Panc1 (cell line): ENCODE data around the gene FGF21. TPM values are rescaled to one million over a fixed set of nuclear protein-coding genes. Genes with fewer than 3 reads are reported as not detected.
A peak's percentile ranks its signal among the peaks of the same experiment; 100 is the strongest.

Source experiments
- ATAC-seq: fragments of 200-7000 bp; cut with Tn5 transposase; 2 replicates; pipeline ENCODE4 v1.9.1; 2020; ENCODE audit warnings: mild to moderate bottlenecking, moderate library complexity
- BruUV-seq: library from RNA; stranded (reverse); fragments of 400-500 nt; replicated peaks from 2 replicates; lab custom pipeline; 2021; lab: Mats Ljungman, UMichigan
- CTCF ChIA-PET: fragments of 300-600 bp; sonication (Branson Sonifier 250); formaldehyde crosslinking; loops from one replicate; lab custom pipeline; 2022; ENCODE audit warnings: antibody characterized with exemption; lab: Charles Lee
- POLR2A ChIA-PET: fragments of 300-600 bp; sonication (Branson Sonifier 250); formaldehyde crosslinking; loops from one replicate; lab custom pipeline; 2022; ENCODE audit warnings: antibody characterized with exemption; lab: Charles Lee
- DNase-seq: peaks from one replicate; pipeline ENCODE4 v3.0.0-alpha.2; 2010; ENCODE audit warnings: low read depth, low spot score
- H3K27ac ChIP-seq: 2 replicates; pipeline ENCODE4 v1.5.1; 2011; ENCODE audit warnings: mild to moderate bottlenecking, low read length, inconsistent platforms
- H3K27me3 ChIP-seq: fragments of 200-500 bp; sonication (Bioruptor generic); 2 replicates; pipeline ENCODE4 v1.6.0; 2014; ENCODE audit warnings: low read length, inconsistent platforms; ENCODE audit not compliant: control insufficient read depth, insufficient read depth
- H3K36me3 ChIP-seq: fragments of 200-500 bp; sonication (Bioruptor generic); 2 replicates; pipeline ENCODE4 v1.5.1; 2014; ENCODE audit warnings: inconsistent platforms, mild to moderate bottlenecking, low read length, moderate library complexity; ENCODE audit not compliant: control insufficient read depth, insufficient read depth
- H3K4me1 ChIP-seq: 2 replicates; pipeline ENCODE4 v1.5.1; 2011; ENCODE audit warnings: inconsistent platforms, mild to moderate bottlenecking, low read length, moderate library complexity; ENCODE audit not compliant: control insufficient read depth, insufficient read depth
- H3K4me3 ChIP-seq, 2 experiments: 2 replicates each; pipeline ENCODE4 v1.5.1; 2011 to 2012; ENCODE audit warnings: low read depth in 2 of 2, low read length in 2 of 2, mild to moderate bottlenecking in 2 of 2, inconsistent platforms in 1 of 2, moderate library complexity in 1 of 2
- H3K9me3 ChIP-seq: fragments of 200-500 bp; sonication (Bioruptor generic); 2 replicates; pipeline ENCODE4 v1.5.1; 2014; ENCODE audit warnings: low read depth, mild to moderate bottlenecking, inconsistent platforms, low read length, moderate library complexity; ENCODE audit not compliant: control insufficient read depth, insufficient read depth
- CTCF ChIP-seq: fragments of 450-650 bp; IDR thresholded peaks from 2 replicates; pipeline ENCODE4 v1.5.1; 2017; ENCODE audit warnings: mild to moderate bottlenecking
- POLR2AphosphoS5 ChIP-seq: IDR thresholded peaks from 2 replicates; pipeline ENCODE4 v1.6.1; 2012; ENCODE audit warnings: mild to moderate bottlenecking, low read depth, low read length, moderate library complexity
- REST ChIP-seq, 2 experiments: IDR thresholded peaks; 2 replicates each; pipeline ENCODE4 v1.6.1; 2011 to 2012; ENCODE audit warnings: low read depth in 2 of 2, control low read depth in 1 of 2, low read length in 1 of 2, mild to moderate bottlenecking in 1 of 2, moderate library complexity in 1 of 2; ENCODE audit not compliant: insufficient read depth in 1 of 2
- SIN3A ChIP-seq: IDR thresholded peaks from 2 replicates; pipeline ENCODE4 v1.6.1; 2012; ENCODE audit warnings: low read depth, mild to moderate bottlenecking, low read length, moderate library complexity, borderline replicate concordance; ENCODE audit not compliant: insufficient read depth
- TCF7L2 ChIP-seq: IDR thresholded peaks from 2 replicates; pipeline ENCODE4 v1.6.1; 2011; ENCODE audit warnings: mild to moderate bottlenecking, low read depth, low read length, inconsistent platforms
- in situ Hi-C: cut with HindIII; loops from 2 replicates; pipeline ENCODE4 v1.10.0; 2016; ENCODE audit warnings: low sequenced_read_pairs, low pct_unique_long_range_greater_than_20kb
- intact Hi-C: fragments of 100-400 bp; cut with micrococcal nuclease; formaldehyde crosslinking; loops from one replicate; pipeline ENCODE4 v1.10.0; 2022; ENCODE audit not compliant: unreplicated experiment
- total RNA-seq: library from RNA; stranded (reverse); gene quantifications from one replicate; pipeline ENCODE4 v1.2.1, GENCODE V29; 2021; ENCODE audit not compliant: unreplicated experiment

FGF21 gene
- total RNA-seq, 1 experiment from 2014 or later = not detected

GRCh38 chr19:48752496-48753365 lies 2.6 kb upstream of the FGF21 start, which contains the start of gene FUT1:
Gene FUT1 (minus strand): TSS chr19:48752641. CDS start chr19:48751281, 1,360 bp downstream.
- POLR2A ChIA-PET = no interaction called here
- no peak for TF ChIP-seq POLR2AphosphoS5
- Histone ChIP-seq H3K9me3 (no peaks in the 10 kb centered on the region), H3K27ac (no peak within 1 kb of the TSS), H3K4me3 (peak within 1 kb of the TSS; percentile 30 to 37), H3K4me1 (no peaks in the 10 kb centered on the region; the same call in 1 of the 2 replicates), H3K27me3 (no peaks in the 10 kb centered on the region), H3K36me3 (peaks cover 5% of the 10 kb centered on the region; the same call in 1 of the 2 replicates)
- CTCF ChIA-PET = no interaction called here
- intact Hi-C loops (no loop called here), in situ Hi-C loops (no loop called here)
- ATAC-seq (peak; percentile 73), DNase-seq (no peak)
- BruUV-seq = no TSS peak

GRCh38 chr19:48755787-48756186 lies 463 bp downstream of the FGF21 start:
- intact Hi-C loops = no loop called here
- H3K4me3 ChIP-seq = no peak overlapping the region
- no peaks in the 10 kb centered on the region for H3K9me3 ChIP-seq
- ChIA-PET CTCF (no interaction called here), POLR2A (no interaction called here)
- no TSS peak for BruUV-seq
- DNase-seq (no peak), ATAC-seq (no peak)
- peaks cover 5% of the 10 kb centered on the region; the same call in 1 of the 2 replicates for H3K36me3 ChIP-seq
- TF ChIP-seq TCF7L2 (no peak), POLR2AphosphoS5 (no peak), REST (IDR thresholded peaks at IDR 0.05; ENCODE audit: insufficient read depth in 1 of 2, low read depth in 2 of 2, low read length in 1 of 2) (no peak), SIN3A (no peak), CTCF (no peak)
- H3K27me3 ChIP-seq = no peaks in the 10 kb centered on the region
- H3K4me1 ChIP-seq = no peaks in the 10 kb centered on the region; the same call in 1 of the 2 replicates
- in situ Hi-C loops = no loop called here
- peak overlapping the region; percentile 9; the same call in 1 of the 2 replicates for H3K27ac ChIP-seq

DNA sequence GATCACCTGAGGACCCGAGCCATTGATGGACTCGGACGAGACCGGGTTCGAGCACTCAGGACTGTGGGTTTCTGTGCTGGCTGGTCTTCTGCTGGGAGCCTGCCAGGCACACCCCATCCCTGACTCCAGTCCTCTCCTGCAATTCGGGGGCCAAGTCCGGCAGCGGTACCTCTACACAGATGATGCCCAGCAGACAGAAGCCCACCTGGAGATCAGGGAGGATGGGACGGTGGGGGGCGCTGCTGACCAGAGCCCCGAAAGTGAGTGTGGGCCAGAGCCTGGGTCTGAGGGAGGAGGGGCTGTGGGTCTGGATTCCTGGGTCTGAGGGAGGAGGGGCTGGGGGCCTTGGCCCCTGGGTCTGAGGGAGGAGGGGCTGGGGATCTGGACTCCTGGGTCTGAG lies 888 bp downstream of the FGF21 start:
- Histone ChIP-seq H3K4me3 (no peak overlapping the region), H3K27ac (no peak overlapping the region), H3K36me3 (peaks cover 5% of the 10 kb centered on the region; the same call in 1 of the 2 replicates), H3K27me3 (no peaks in the 10 kb centered on the region), H3K4me1 (no peaks in the 10 kb centered on the region; the same call in 1 of the 2 replicates), H3K9me3 (no peaks in the 10 kb centered on the region)
- no peak for DNase-seq
- intact Hi-C loops = no loop called here
- ChIA-PET POLR2A (no interaction called here), CTCF (no interaction called here)
- no peak for ATAC-seq
- TF ChIP-seq SIN3A = no peak
- no peak for TF ChIP-seq REST (IDR thresholded peaks at IDR 0.05; ENCODE audit: insufficient read depth in 1 of 2, low read depth in 2 of 2, low read length in 1 of 2)
- TF ChIP-seq POLR2AphosphoS5 = no peak
- no peak for TF ChIP-seq CTCF
- TF ChIP-seq TCF7L2 = no peak
- BruUV-seq = no TSS peak
- in situ Hi-C loops = no loop called here
